ENCODE results near the gene BLID. TPM values are rescaled to one million over a fixed set of nuclear protein-coding genes. Genes with fewer than 3 reads are reported as not detected.

BLID gene
- total and polyA plus RNA-seq, 2 of the 4 experiments (the other 2 are of a cell fraction), result 0.24 to 30.8 TPM

GRCh38 chr11:122089111-122089510 lies 26.9 kb downstream of the BLID start:
- H3K4me1 ChIP-seq (ENCODE audit: control insufficient read depth, insufficient read depth, low read length), result peaks cover 16% of the 10 kb centered on the region

More at GRCh38 chr11:122089111-122089510, 26.9 kb downstream of the BLID start:
- H4K5ac ChIP-seq (ENCODE audit: low read depth, low read length), result no peak overlapping the region
- BruUV-seq (replicated peaks), result no TSS peak
- DNase-seq, result no peak
- H2BK120ac ChIP-seq (ENCODE audit: low read depth, low read length), result no peak overlapping the region
- WGBS, 2 experiments (ENCODE audit: extremely low coverage in 2 of 2, insufficient read length in 1 of 2), result no CpG with 5 or more reads among the region's 1 CpG
- CTCF ChIA-PET, result interaction anchor here (0.7 kb wide), 1 partner anchor 66 kb away, joined by 3 read pairs; no protein-coding TSS in a partner anchor
- no peak overlapping the region for H2AFZ ChIP-seq (replicated peaks; ENCODE audit: low read length, poor library complexity)
- H3K9me3 ChIP-seq (ENCODE audit: control insufficient read depth, insufficient read depth, low read length), result no peaks in the 10 kb centered on the region
- ATAC-seq (ENCODE audit: low read depth), result no peak
- no peak overlapping the region for H3K4me3 ChIP-seq (ENCODE audit: insufficient read depth, low read depth, low read length)
- no peak overlapping the region for H2AK9ac ChIP-seq (replicated peaks; ENCODE audit: low read depth, low read length, poor library complexity)
- dilution Hi-C loops (cut with HindIII; ENCODE audit: low sequenced_read_pairs, unreplicated experiment), result no loop called here
- H3K4ac ChIP-seq (ENCODE audit: low read depth, low read length), result no peak overlapping the region
- H3K23ac ChIP-seq (ENCODE audit: low read depth, low read length), result no peak overlapping the region
- in situ Hi-C loops (cut with MboI; ENCODE audit: low sequenced_read_pairs), result no loop called here
- no peak overlapping the region for H2BK20ac ChIP-seq (ENCODE audit: low read depth, low read length)
- H2BK5ac ChIP-seq (ENCODE audit: low read depth, low read length, poor library complexity, severe bottlenecking), result peak overlapping the region; percentile 72
- peaks cover 18% of the 10 kb centered on the region for H3K9me1 ChIP-seq (ENCODE audit: insufficient read depth, low read length)
- H2AK5ac ChIP-seq (ENCODE audit: low read depth, low read length), result no peak overlapping the region
- POLR2A ChIA-PET (ENCODE audit: unreplicated experiment), result no interaction called here
- H3K27ac ChIP-seq (ENCODE audit: insufficient read depth, low read length), result no peak overlapping the region
- no peak overlapping the region for H3K56ac ChIP-seq (ENCODE audit: extremely low read depth, insufficient read depth, low read length)
- H3K79me1 ChIP-seq (ENCODE audit: low read depth in 1 of 2, low read length in 2 of 2), result peaks cover 17 to 40% of the 10 kb centered on the region in 2 experiments
- TF ChIP-seq RAD21 (IDR thresholded peaks at IDR 0.05; ENCODE audit: low read length) (no peak), BHLHE40 (IDR thresholded peaks at IDR 0.05; ENCODE audit: low read depth, low read length) (peak; percentile 38; the same call in 1 of the 2 replicates), CEBPB (IDR thresholded peaks at IDR 0.05; ENCODE audit: low read depth, low read length) (0 out of 2 replicates have a peak, but pooled peaks have one; percentile 17), CHD1 (IDR thresholded peaks at IDR 0.05; ENCODE audit: low read depth, low read length) (no peak), FOS (IDR thresholded peaks at IDR 0.05; ENCODE audit: low read depth, low read length) (no peak)
- no peak overlapping the region; the same call in 1 of the 2 replicates for H3K14ac ChIP-seq (replicated peaks; ENCODE audit: low read depth, low read length)
- no peak overlapping the region for H4K91ac ChIP-seq (ENCODE audit: insufficient read depth, low read depth, low read length)
- H4K20me1 ChIP-seq (ENCODE audit: insufficient read depth, low read length), result peaks cover 68% of the 10 kb centered on the region
- no peak overlapping the region; the same call in 1 of the 2 replicates for H3K4me2 ChIP-seq (ENCODE audit: low read depth, low read length)
- H2BK15ac ChIP-seq (ENCODE audit: low read depth, low read length), result no peak overlapping the region
- H3K27me3 ChIP-seq (ENCODE audit: control insufficient read depth, insufficient read depth, low read length), result no peaks in the 10 kb centered on the region
- H3K18ac ChIP-seq (ENCODE audit: low read depth, low read length), result no peak overlapping the region
- H3K9ac ChIP-seq (ENCODE audit: low read depth, low read length), result no peak overlapping the region
- intact Hi-C loops (cut with micrococcal nuclease), result loop anchor here (5.0 to 10.0 kb wide), 2 partner anchors 52 to 274 kb away; no protein-coding TSS in a partner anchor
- peaks cover 47% of the 10 kb centered on the region for H3K36me3 ChIP-seq (ENCODE audit: control insufficient read depth, insufficient read depth, low read length)
- no peak overlapping the region for H4K8ac ChIP-seq (ENCODE audit: low read depth in 2 of 2, low read length in 2 of 2)
